Activated T-cell treated with anti-CD3 and anti-CD28 coated beads, Interleukin-2, amount 50 U/mL, for 72 hours (primary cell): ENCODE measurements around the gene ATP8B3. TPM values are rescaled to one million over a fixed set of nuclear protein-coding genes. Genes with fewer than 3 reads are reported as not detected.

ENCODE experiments used
- ATAC-seq, 2 donors: fragments of 150-1000 bp; cut with Tn5 transposase; replicated peaks in 1 of 2; 2 replicates each; pipeline ENCODE4 v1.10.0; 2021; ENCODE audit warnings: moderate library complexity in 2 of 2, mild to moderate bottlenecking in 1 of 2
- DNase-seq, 2 donors: peaks; one replicate each; pipeline ENCODE4 v3.0.0; 2021 to 2022; ENCODE audit warnings: mixed read lengths in 1 of 2
- H3K27ac Mint-ChIP-seq: one replicate; pipeline ENCODE4 v1.8.0; 2022; ENCODE audit warnings: mild to moderate bottlenecking, moderate library complexity, mixed read lengths
- H3K27me3 Mint-ChIP-seq: one replicate; pipeline ENCODE4 v1.8.0; 2022; ENCODE audit warnings: low read depth, mixed read lengths
- H3K36me3 Mint-ChIP-seq, 2 donors: one replicate each; pipeline ENCODE4 v1.8.0; 2022; ENCODE audit warnings: mixed read lengths in 2 of 2, mild to moderate bottlenecking in 1 of 2; ENCODE audit not compliant: insufficient read depth in 2 of 2
- H3K4me1 Mint-ChIP-seq: one replicate; pipeline ENCODE4 v1.8.0; 2022; ENCODE audit warnings: low read depth, mixed read lengths
- H3K4me3 Mint-ChIP-seq, 2 donors: one replicate each; pipeline ENCODE4 v1.8.0; 2022; ENCODE audit warnings: mild to moderate bottlenecking in 2 of 2, mixed read lengths in 2 of 2, moderate library complexity in 2 of 2
- H3K9me3 Mint-ChIP-seq, 2 donors: one replicate each; pipeline ENCODE4 v1.8.0; 2022; ENCODE audit warnings: mixed read lengths in 2 of 2
- total RNA-seq, 2 donors: library from RNA; stranded (reverse); gene quantifications; one replicate each; pipeline ENCODE4 v1.2.3, GENCODE V29; 2022

ATP8B3 gene
- total RNA-seq, 2 donors from 2014 or later = 12.1 to 12.8 TPM

- Mint-ChIP-seq H3K36me3 (peaks cover 0 to 5% of the 10 kb centered on the region in 2 donors), H3K9me3 (no peaks in the 10 kb centered on the region), H3K27me3 (no peaks in the 10 kb centered on the region), H3K27ac (peak overlapping the region; percentile 96), H3K4me1 (peaks cover 57% of the 10 kb centered on the region), H3K4me3 (peak overlapping the region; percentile 88 to 93)
- DNase-seq = peak in 1 of 2 donors; percentile 39
- peak in 1 of 2 donors; percentile 40 for ATAC-seq
These were observed 35.8 kb upstream of the ATP8B3 start for GRCh38 chr19:1847684-1848398.

- peak overlapping the region; percentile 96 for H3K27ac Mint-ChIP-seq
These were observed 35.2 kb upstream of the ATP8B3 start for GRCh38 chr19:1847348-1847683.

GRCh38 chr19:1846517-1847204 lies 34.6 kb upstream of the ATP8B3 start:
- H3K9me3 Mint-ChIP-seq = no peaks in the 10 kb centered on the region
- peak overlapping the region; percentile 96 for H3K27ac Mint-ChIP-seq
- H3K4me1 Mint-ChIP-seq = peaks cover 63% of the 10 kb centered on the region

More at GRCh38 chr19:1847348-1847683, 35.2 kb upstream of the ATP8B3 start:
- Mint-ChIP-seq H3K4me1 (peaks cover 59% of the 10 kb centered on the region), H3K27me3 (no peaks in the 10 kb centered on the region), H3K36me3 (peaks cover 0 to 5% of the 10 kb centered on the region in 2 donors), H3K9me3 (no peaks in the 10 kb centered on the region), H3K4me3 (peak overlapping the region; percentile 88 to 93)
- DNase-seq (no peak), ATAC-seq (no peak)

GRCh38 chr19:1845642-1846041 lies 33.6 kb upstream of the ATP8B3 start:
- no peaks in the 10 kb centered on the region for H3K27me3 Mint-ChIP-seq
- peak overlapping the region; percentile 52 for H3K27ac Mint-ChIP-seq
- DNase-seq (no peak), ATAC-seq (no peak)
- H3K36me3 Mint-ChIP-seq = peaks cover 0 to 5% of the 10 kb centered on the region in 2 donors
- peaks cover 68% of the 10 kb centered on the region for H3K4me1 Mint-ChIP-seq
- peak overlapping the region; percentile 88 to 93 for H3K4me3 Mint-ChIP-seq
- H3K9me3 Mint-ChIP-seq = no peaks in the 10 kb centered on the region

More at GRCh38 chr19:1846517-1847204, 34.6 kb upstream of the ATP8B3 start:
- DNase-seq = no peak
- Mint-ChIP-seq H3K36me3 (peaks cover 0 to 5% of the 10 kb centered on the region in 2 donors), H3K27me3 (no peaks in the 10 kb centered on the region), H3K4me3 (peak overlapping the region; percentile 88 to 93)
- no peak for ATAC-seq

GRCh38 chr19:1845125-1845515 lies 33.0 kb upstream of the ATP8B3 start:
- Mint-ChIP-seq H3K4me1 (peaks cover 62% of the 10 kb centered on the region), H3K9me3 (no peaks in the 10 kb centered on the region), H3K36me3 (peaks cover 0 to 5% of the 10 kb centered on the region in 2 donors), H3K27me3 (no peaks in the 10 kb centered on the region), H3K27ac (no peak overlapping the region), H3K4me3 (no peak overlapping the region)
- ATAC-seq (no peak), DNase-seq (no peak)

- no peak overlapping the region for H3K27ac Mint-ChIP-seq
- no peak overlapping the region for H3K4me3 Mint-ChIP-seq
These were observed 32.5 kb upstream of the ATP8B3 start for GRCh38 chr19:1844513-1845124.

GRCh38 chr19:1843646-1844394 lies 31.7 kb upstream of the ATP8B3 start:
- ATAC-seq (no peak), DNase-seq (no peak)
- Mint-ChIP-seq H3K27ac (no peak overlapping the region), H3K4me1 (peaks cover 49% of the 10 kb centered on the region), H3K27me3 (no peaks in the 10 kb centered on the region), H3K36me3 (peaks cover 0 to 5% of the 10 kb centered on the region in 2 donors), H3K9me3 (no peaks in the 10 kb centered on the region), H3K4me3 (no peak overlapping the region)

More at GRCh38 chr19:1844513-1845124, 32.5 kb upstream of the ATP8B3 start:
- peaks cover 57% of the 10 kb centered on the region for H3K4me1 Mint-ChIP-seq
- H3K36me3 Mint-ChIP-seq = peaks cover 0 to 5% of the 10 kb centered on the region in 2 donors
- no peaks in the 10 kb centered on the region for H3K27me3 Mint-ChIP-seq
- DNase-seq (no peak), ATAC-seq (no peak)
- H3K9me3 Mint-ChIP-seq = no peaks in the 10 kb centered on the region

- Mint-ChIP-seq H3K4me1 (peaks cover 48% of the 10 kb centered on the region), H3K9me3 (no peaks in the 10 kb centered on the region), H3K4me3 (no peak overlapping the region), H3K36me3 (peaks cover 0 to 5% of the 10 kb centered on the region in 2 donors), H3K27me3 (no peaks in the 10 kb centered on the region), H3K27ac (no peak overlapping the region)
- no peak for ATAC-seq
- no peak for DNase-seq
These were observed 31.0 kb upstream of the ATP8B3 start for GRCh38 chr19:1843116-1843515.

GRCh38 chr19:1841209-1841924 lies 29.3 kb upstream of the ATP8B3 start:
- peaks cover 0 to 3% of the 10 kb centered on the region in 2 donors for H3K36me3 Mint-ChIP-seq
- H3K4me1 Mint-ChIP-seq = peaks cover 36% of the 10 kb centered on the region
- H3K27me3 Mint-ChIP-seq = no peaks in the 10 kb centered on the region
- H3K9me3 Mint-ChIP-seq = no peaks in the 10 kb centered on the region
- DNase-seq (no peak), ATAC-seq (no peak)
- H3K27ac Mint-ChIP-seq = no peak overlapping the region
- no peak overlapping the region for H3K4me3 Mint-ChIP-seq

GRCh38 chr19:1840541-1841115 lies 28.6 kb upstream of the ATP8B3 start:
- Mint-ChIP-seq H3K27me3 (no peaks in the 10 kb centered on the region), H3K4me1 (peaks cover 35% of the 10 kb centered on the region), H3K4me3 (no peak overlapping the region), H3K36me3 (no peaks in the 10 kb centered on the region), H3K27ac (no peak overlapping the region), H3K9me3 (no peaks in the 10 kb centered on the region)
- ATAC-seq (no peak), DNase-seq (no peak)

- no peak overlapping the region for H3K4me3 Mint-ChIP-seq
- H3K4me1 Mint-ChIP-seq = peaks cover 30% of the 10 kb centered on the region
- no peak for ATAC-seq
- H3K36me3 Mint-ChIP-seq = no peaks in the 10 kb centered on the region
- no peak for DNase-seq
- no peak overlapping the region for H3K27ac Mint-ChIP-seq
- no peaks in the 10 kb centered on the region for H3K9me3 Mint-ChIP-seq
- no peaks in the 10 kb centered on the region for H3K27me3 Mint-ChIP-seq
These were observed 27.8 kb upstream of the ATP8B3 start for GRCh38 chr19:1839658-1840540.
